GM18505 (cell line): ENCODE measurements around the gene TEX101.

Source experiments
- ATAC-seq: cut with Tn5 transposase; IDR thresholded peaks from one replicate; pipeline ENCODE4 v1.9.1; 2021; ENCODE audit not compliant: unreplicated experiment
- POLR2A ChIP-seq: IDR thresholded peaks from 4 replicates; pipeline ENCODE4 v1.6.1; 2011; ENCODE audit warnings: borderline replicate concordance; ENCODE audit not compliant: insufficient read depth, insufficient read length; ENCODE audit errors: extremely low read depth

Gene TEX101

GRCh38 chr19:43395561-43395960 lies 19.1 kb upstream of the TEX101 start:
- ATAC-seq, result no peak
- no peak for TF ChIP-seq POLR2A

GRCh38 chr19:43406297-43406696 lies 8.4 kb upstream of the TEX101 start:
- no peak for ATAC-seq
- no peak for TF ChIP-seq POLR2A

DNA sequence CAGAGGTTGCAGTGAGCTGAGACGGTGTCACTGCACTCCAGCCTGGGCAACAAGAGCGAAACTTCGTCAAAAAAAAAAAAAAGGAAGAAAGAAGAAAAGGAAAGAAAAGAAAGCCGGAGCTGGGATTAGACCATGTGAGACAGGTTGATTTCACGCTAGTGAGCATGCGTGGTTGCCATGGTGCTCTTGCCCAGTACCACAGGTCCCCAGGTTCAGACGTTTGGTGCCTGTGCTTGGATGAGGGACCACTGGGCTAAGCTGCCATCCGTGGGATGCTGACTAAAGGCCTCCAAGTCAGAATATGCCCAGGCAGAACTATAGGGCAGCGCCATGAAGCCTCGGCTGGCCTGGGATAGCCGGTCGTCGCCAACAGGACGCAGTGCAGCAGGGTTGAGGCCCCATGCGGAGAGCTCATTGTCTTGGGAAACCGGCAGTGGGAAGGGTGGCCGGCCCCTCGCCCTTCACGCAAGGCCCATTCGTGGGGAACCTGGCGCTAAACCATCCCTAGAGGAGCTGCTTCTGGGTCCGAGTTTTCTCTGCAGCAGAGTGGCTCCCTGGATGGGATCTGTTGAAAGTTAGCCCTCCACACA lies 7.2 kb upstream of the TEX101 start:
- ATAC-seq, result no peak
- no peak for TF ChIP-seq POLR2A

DNA sequence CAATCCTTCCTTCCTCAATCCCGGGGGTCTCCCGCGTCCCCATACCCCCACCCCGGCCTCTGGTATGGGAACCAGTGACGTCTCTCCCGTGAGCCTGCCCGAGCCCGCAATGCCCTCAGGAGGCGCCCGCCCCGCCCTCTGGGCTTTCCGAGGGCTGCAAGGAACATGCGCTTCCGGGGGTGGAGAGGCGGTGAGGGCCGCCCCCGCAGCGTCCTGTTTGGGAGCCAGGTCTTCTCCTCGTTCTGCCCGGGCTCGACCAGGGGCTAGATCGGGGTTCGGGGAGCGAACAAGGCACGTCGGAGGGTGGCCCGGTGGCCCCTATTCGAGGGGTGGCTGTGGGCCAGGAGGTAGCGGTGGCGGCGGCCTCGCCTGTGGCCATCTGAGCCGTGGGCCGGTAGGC lies 6.6 kb upstream of the TEX101 start:
- TF ChIP-seq POLR2A, result no peak
- no peak for ATAC-seq

- ATAC-seq, result no peak
- TF ChIP-seq POLR2A, result no peak
These were observed 5.3 kb upstream of the TEX101 start for GRCh38 chr19:43409415-43409814.

DNA sequence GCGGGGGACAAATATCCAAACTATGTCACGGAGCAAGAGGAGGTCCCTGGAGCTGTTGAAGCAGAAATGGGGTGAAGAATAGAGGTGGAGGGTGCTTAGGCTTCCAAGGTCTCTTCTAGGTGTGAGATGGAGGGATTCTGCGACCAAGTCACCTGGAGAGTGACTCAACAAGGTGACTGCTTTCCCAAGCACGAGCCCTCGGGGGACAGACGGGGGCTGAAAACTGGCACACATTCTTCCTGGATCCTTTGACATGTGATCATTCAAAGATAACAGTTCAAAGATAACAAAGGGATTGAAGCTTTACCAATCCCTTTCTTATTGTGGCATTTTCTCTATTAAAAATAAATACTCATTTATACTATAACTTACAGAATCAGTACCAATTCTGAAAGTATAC lies 2.2 kb upstream of the TEX101 start:
- no peak for ATAC-seq

GRCh38 chr19:43416951-43417623 lies 2.4 kb downstream of the TEX101 start:
- no peak for TF ChIP-seq POLR2A
- ATAC-seq, result no peak

More for the DNA sequence above, 2.2 kb upstream of the TEX101 start:
- TF ChIP-seq POLR2A, result no peak

DNA sequence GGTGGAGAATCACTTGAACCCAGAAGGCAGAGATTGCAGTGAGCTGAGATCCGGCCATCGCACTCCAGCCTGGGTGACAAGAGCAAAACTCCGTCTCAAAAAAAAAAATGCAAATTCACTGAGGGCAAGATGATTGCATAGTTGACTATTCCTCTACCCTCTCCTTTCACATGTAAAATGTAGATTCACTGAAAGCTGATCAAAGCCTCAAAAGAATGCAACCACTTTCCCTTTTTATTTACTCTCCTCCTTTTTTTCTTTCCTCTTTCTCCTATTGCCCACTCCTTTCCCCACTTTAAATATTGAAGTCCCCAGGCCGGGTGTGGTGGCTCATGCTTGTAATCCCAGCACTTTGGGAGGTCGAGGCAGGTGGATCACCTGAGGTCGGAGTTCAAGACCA lies 6.3 kb downstream of the TEX101 start:
- no peak for ATAC-seq
- no peak for TF ChIP-seq POLR2A

- no peak for ATAC-seq
- TF ChIP-seq POLR2A, result no peak
These were observed 7.5 kb downstream of the TEX101 start for GRCh38 chr19:43422000-43422688.

- TF ChIP-seq POLR2A, result no peak
- no peak for ATAC-seq
These were observed 8.0 kb downstream of the TEX101 start for GRCh38 chr19:43422689-43423066.

DNA sequence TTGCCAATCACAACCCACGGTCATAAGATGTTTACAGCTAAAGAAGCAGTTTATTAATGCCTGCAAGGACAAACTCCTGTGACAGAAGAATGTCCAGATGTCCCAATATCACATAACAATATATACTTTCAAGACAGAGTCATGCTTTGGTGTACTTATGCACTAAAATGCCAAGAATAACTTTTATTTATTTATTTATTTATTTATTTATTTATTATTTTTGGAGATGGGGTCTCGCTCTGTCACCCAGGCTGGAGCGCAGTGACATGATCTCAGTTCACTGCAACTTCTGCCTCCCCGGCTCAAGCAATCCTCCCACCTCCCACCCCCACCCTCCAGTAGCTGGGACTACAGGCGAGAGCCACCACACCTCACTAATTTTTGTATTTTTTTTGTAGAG lies 9.1 kb downstream of the TEX101 start:
- ATAC-seq, result no peak
- no peak for TF ChIP-seq POLR2A

- TF ChIP-seq POLR2A, result no peak
- no peak for ATAC-seq
These were observed 11.1 kb downstream of the TEX101 start for GRCh38 chr19:43425567-43426392.

DNA sequence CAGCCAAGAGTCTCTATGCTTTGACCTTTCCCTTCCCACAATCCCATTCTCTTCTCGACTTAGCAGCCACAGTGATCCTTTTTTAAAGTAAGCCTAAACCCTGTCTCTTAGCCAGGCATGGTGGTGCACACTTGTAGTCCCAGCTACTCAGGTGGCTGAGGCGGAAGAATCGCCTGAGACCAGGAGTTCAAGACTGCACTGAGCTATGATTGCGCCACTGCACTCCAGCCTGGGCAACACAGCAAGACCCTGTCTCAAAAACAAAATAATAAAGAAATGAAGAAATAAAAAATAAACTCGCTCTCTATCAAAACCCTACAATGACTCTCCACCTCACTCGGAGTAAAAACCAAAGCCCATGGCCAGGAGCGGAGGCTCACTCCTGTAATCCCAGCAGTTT lies 14.7 kb downstream of the TEX101 start:
- TF ChIP-seq POLR2A, result no peak
- no peak for ATAC-seq
